ENCODE measurements around the gene BRAF. TPM values are rescaled to one million over a fixed set of nuclear protein-coding genes. Genes with fewer than 3 reads are reported as not detected.
"Not testable (repeated sequence)": the region's sequence is repeated elsewhere in the genome, so short reads cannot be mapped to it uniquely, and the experiment has no call there.

The BRAF gene
- total RNA-seq, 1 donor from 2014 or later, result 28.4 TPM

GRCh38 chr7:140828741-140829140 lies 96.0 kb downstream of the BRAF start:
- DNase-seq (ENCODE audit: low spot score), result no peak
- Mint-ChIP-seq H3K27ac (ENCODE audit: unreplicated experiment) (no peak overlapping the region), H3K4me3 (ENCODE audit: unreplicated experiment) (no peak overlapping the region), H3K9me3 (ENCODE audit: unreplicated experiment) (no peaks in the 10 kb centered on the region), H3K36me3 (ENCODE audit: low read depth, unreplicated experiment) (no peaks in the 10 kb centered on the region), H3K27me3 (ENCODE audit: unreplicated experiment) (no peaks in the 10 kb centered on the region), H3K4me1 (ENCODE audit: unreplicated experiment) (peaks cover 7% of the 10 kb centered on the region)
- TF ChIP-seq, protein P1, sequence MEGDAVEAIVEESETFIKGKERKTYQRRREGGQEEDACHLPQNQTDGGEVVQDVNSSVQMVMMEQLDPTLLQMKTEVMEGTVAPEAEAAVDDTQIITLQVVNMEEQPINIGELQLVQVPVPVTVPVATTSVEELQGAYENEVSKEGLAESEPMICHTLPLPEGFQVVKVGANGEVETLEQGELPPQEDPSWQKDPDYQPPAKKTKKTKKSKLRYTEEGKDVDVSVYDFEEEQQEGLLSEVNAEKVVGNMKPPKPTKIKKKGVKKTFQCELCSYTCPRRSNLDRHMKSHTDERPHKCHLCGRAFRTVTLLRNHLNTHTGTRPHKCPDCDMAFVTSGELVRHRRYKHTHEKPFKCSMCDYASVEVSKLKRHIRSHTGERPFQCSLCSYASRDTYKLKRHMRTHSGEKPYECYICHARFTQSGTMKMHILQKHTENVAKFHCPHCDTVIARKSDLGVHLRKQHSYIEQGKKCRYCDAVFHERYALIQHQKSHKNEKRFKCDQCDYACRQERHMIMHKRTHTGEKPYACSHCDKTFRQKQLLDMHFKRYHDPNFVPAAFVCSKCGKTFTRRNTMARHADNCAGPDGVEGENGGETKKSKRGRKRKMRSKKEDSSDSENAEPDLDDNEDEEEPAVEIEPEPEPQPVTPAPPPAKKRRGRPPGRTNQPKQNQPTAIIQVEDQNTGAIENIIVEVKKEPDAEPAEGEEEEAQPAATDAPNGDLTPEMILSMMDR (IDR thresholded peaks at IDR 0.05; ENCODE audit: unreplicated experiment), result no peak

DNA sequence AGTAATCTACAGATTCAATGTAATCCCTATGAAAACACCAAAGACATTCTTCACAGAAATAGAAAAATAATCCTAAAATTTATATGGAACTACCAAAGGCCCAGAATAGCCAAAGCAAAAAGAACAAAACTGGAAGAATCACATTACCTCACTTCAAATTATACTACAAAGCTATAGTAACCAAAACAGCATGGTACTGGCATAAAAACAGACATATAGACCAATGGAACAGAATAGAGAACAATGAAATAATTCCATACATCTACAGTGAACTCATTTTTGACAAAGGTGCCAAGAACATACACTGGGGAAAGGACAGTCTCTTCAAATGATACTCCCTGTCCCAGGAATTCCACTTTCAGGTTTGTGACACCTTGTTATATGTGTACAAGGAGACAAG lies 107.3 kb downstream of the BRAF start:
- not testable (repeated sequence) for H3K27me3 Mint-ChIP-seq (ENCODE audit: unreplicated experiment); H3K27ac Mint-ChIP-seq (ENCODE audit: unreplicated experiment); H3K4me3 Mint-ChIP-seq (ENCODE audit: unreplicated experiment); H3K36me3 Mint-ChIP-seq (ENCODE audit: low read depth, unreplicated experiment); H3K9me3 Mint-ChIP-seq (ENCODE audit: unreplicated experiment); DNase-seq (ENCODE audit: low spot score); H3K4me1 Mint-ChIP-seq (ENCODE audit: unreplicated experiment)

DNA sequence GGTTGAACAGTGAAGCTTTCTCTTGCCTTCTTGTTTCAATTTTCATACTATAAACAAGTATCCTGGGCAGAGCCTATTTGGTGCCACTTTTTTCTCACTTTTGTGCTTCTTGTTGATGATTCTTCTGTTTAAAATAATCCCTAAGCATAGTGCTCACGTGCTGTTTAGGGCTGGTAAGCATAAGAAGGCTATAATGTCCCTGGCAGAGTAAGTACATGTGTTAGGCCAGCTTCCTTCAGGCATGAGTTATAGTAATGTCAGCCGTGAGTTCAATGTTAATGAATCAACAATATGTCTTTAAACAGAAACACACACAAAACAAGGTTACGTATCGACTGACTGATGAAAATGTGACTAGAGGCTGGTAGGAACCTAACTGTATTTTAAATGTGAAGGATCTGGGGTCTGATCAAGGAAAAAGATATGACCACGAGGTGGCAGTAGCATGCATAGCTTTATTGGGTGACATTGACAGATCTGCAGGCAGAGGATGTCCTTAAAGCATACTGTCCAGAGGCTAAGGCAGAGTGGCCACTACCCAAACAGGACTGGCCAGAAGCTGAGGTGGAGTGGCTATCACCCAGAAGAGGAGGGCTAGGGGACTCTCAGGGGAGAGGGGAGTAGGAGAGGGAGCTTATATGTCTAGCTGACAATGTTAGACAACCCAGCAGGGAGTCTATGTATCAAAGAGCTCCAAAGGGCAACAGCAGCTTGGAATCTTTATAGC lies 113.7 kb downstream of the BRAF start:
- H3K4me1 Mint-ChIP-seq (ENCODE audit: unreplicated experiment), result peaks cover 4% of the 10 kb centered on the region
- no peak overlapping the region for H3K27ac Mint-ChIP-seq (ENCODE audit: unreplicated experiment)
- H3K36me3 Mint-ChIP-seq (ENCODE audit: low read depth, unreplicated experiment), result no peaks in the 10 kb centered on the region
- no peak overlapping the region for H3K4me3 Mint-ChIP-seq (ENCODE audit: unreplicated experiment)
- TF ChIP-seq, protein P1 (IDR thresholded peaks at IDR 0.05; ENCODE audit: unreplicated experiment), result peak; percentile 74
- H3K9me3 Mint-ChIP-seq (ENCODE audit: unreplicated experiment), result no peaks in the 10 kb centered on the region
- peaks cover 5% of the 10 kb centered on the region for H3K27me3 Mint-ChIP-seq (ENCODE audit: unreplicated experiment)
- DNase-seq (ENCODE audit: low spot score), result peak; percentile 72

- H3K27me3 Mint-ChIP-seq (ENCODE audit: unreplicated experiment), result peaks cover 5% of the 10 kb centered on the region
- peaks cover 4% of the 10 kb centered on the region for H3K4me1 Mint-ChIP-seq (ENCODE audit: unreplicated experiment)
- H3K27ac Mint-ChIP-seq (ENCODE audit: unreplicated experiment), result no peak overlapping the region
- no peak for DNase-seq (ENCODE audit: low spot score)
- no peak overlapping the region for H3K4me3 Mint-ChIP-seq (ENCODE audit: unreplicated experiment)
- H3K9me3 Mint-ChIP-seq (ENCODE audit: unreplicated experiment), result no peaks in the 10 kb centered on the region
- TF ChIP-seq, protein P1 (IDR thresholded peaks at IDR 0.05; ENCODE audit: unreplicated experiment), result no peak
- H3K36me3 Mint-ChIP-seq (ENCODE audit: low read depth, unreplicated experiment), result no peaks in the 10 kb centered on the region
Measured at GRCh38 chr7:140810385-140810784, 114.3 kb downstream of the BRAF start.

DNA sequence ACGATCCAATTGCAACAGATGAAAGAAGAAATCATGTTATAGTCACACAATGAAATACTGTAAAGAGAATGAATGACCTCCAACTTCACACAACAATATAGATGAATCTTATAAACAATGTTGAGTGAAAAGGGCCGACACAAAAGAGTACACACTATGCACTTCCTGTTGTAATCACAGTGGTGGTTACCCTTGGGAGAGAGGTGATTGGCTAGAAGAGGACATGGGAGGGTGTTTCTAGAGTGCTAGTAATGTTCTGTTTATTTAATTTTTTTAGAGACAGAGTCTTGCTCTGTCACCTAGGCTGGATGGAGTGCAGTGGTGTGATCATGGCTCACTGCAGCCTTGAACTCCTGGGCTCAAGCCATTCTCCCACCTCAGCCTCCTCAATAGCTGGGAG lies 145.8 kb downstream of the BRAF start:
- Mint-ChIP-seq H3K4me3 (ENCODE audit: unreplicated experiment) (peak overlapping the region; percentile 31), H3K9me3 (ENCODE audit: unreplicated experiment) (no peaks in the 10 kb centered on the region), H3K27ac (ENCODE audit: unreplicated experiment) (no peak overlapping the region), H3K4me1 (ENCODE audit: unreplicated experiment) (no peaks in the 10 kb centered on the region), H3K27me3 (ENCODE audit: unreplicated experiment) (no peaks in the 10 kb centered on the region), H3K36me3 (ENCODE audit: low read depth, unreplicated experiment) (peaks cover 10% of the 10 kb centered on the region)
- no peak for DNase-seq (ENCODE audit: low spot score)
- TF ChIP-seq, protein P1 (IDR thresholded peaks at IDR 0.05; ENCODE audit: unreplicated experiment), result no peak

Measured in endothelial cell (in vitro differentiated cells).